ENCODE measurements around the gene NPIPB5.
"Not testable (repeated sequence)": the region's sequence is repeated elsewhere in the genome, so short reads cannot be mapped to it uniquely, and the experiment has no call there.

NPIPB5 gene

DNA sequence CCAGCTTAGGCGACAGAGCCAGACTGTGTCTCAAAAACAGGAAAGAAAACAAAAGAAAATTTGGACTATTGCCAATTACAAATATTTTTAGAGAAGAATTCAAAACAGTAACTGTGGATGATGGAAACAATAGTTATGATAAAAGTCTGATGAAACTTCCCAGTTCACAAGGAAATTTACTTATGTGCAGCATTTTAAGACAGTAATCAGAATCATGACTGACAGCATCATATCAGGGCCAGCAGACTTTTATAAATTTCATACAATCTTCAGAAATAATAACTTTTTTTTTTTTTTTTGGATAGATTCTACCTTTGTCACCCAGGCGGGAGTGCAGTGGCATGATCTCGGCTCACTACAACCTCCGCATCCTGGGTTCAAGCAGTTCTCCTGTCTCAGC lies at the start of gene NPIPB5:
Gene NPIPB5 (plus strand): TSS at position 301 of the 400 bp plus-strand sequence. CDS start 2,911 bp downstream, outside the sequence.
- not testable (repeated sequence) for DNase-seq (ENCODE audit: low read depth)

DNA sequence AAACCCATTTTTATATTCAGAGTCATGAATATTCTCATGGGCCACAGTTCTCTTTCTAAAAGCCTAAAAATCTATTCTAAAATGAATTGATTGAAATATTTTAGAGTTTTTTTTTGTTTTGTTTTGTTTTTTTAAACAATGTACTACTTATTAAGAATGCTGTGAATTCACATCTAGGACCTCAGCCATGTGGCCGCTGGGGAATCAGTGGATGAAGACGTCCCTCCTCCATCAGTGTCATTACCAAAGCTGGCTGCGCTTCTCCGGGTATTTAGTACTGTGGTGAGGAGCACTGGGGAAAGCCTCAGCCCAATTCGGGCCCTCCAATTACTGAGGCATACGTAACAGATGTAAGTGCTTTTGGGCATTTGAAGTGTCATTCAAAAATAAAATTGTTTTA lies 41.8 kb upstream of the NPIPB5 start:
- not testable (repeated sequence) for DNase-seq (ENCODE audit: low read depth)

GRCh38 chr16:22537996-22538395 lies 27.3 kb downstream of the NPIPB5 start:
- DNase-seq (ENCODE audit: low read depth): not testable (repeated sequence)

DNA sequence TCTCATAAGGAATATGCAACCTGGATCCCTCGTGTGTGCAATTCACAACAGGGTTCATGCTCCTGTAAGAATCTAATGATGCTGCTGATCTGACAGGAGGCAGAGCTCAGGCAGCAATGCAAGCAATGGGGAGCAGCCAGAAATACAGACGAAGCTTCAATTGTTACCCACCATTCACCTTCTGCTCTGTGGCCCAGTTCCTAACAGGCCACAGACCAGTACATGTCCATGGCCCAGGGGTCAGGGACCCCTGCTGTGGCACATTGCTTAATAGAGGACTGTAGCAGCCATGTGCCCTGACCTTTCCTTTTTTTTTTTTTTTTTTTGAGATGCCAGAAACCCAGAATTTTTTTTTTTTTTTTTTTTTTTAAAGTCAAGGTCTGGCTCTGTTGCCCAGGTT lies 34.1 kb downstream of the NPIPB5 start:
- not testable (repeated sequence) for DNase-seq (ENCODE audit: low read depth)

- not testable (repeated sequence) for DNase-seq (ENCODE audit: low read depth)
These were observed 35.9 kb downstream of the NPIPB5 start for GRCh38 chr16:22546630-22547029.

- not testable (repeated sequence) for DNase-seq (ENCODE audit: low read depth)
These were observed 36.6 kb downstream of the NPIPB5 start for GRCh38 chr16:22547170-22547765.

- not testable (repeated sequence) for DNase-seq (ENCODE audit: low read depth)
These were observed 39.2 kb downstream of the NPIPB5 start for GRCh38 chr16:22549853-22550252.

GRCh38 chr16:22551143-22551542 lies 40.5 kb downstream of the NPIPB5 start:
- not testable (repeated sequence) for DNase-seq (ENCODE audit: low read depth)

- DNase-seq (ENCODE audit: low read depth): not testable (repeated sequence)
These were observed 41.0 kb downstream of the NPIPB5 start for GRCh38 chr16:22551651-22552050.

- DNase-seq (ENCODE audit: low read depth): not testable (repeated sequence)
These were observed 46.1 kb downstream of the NPIPB5 start for GRCh38 chr16:22556759-22557158.

All from activated T-cell treated with anti-CD3 and anti-CD28 coated beads for 1 hour (primary cell).